Activated T-helper 9 cell treated with anti-CD3 and anti-CD28 coated beads, Interleukin-2, amount 50 U/mL, for 16 hours (primary cell): ENCODE data around the gene LAMA2.

Source experiments
- DNase-seq: peaks from one replicate; pipeline ENCODE4 v3.0.0-alpha.2; 2020; ENCODE audit warnings: low read depth

LAMA2 gene

GRCh38 chr6:129448965-129449364 lies 566.0 kb downstream of the LAMA2 start:
- DNase-seq, result no peak

- no peak for DNase-seq
These were observed 568.2 kb downstream of the LAMA2 start for GRCh38 chr6:129451187-129451586.

GRCh38 chr6:129453073-129453472 lies 570.1 kb downstream of the LAMA2 start:
- no peak for DNase-seq

GRCh38 chr6:129454488-129454887 lies 571.5 kb downstream of the LAMA2 start:
- DNase-seq, result no peak

GRCh38 chr6:129455126-129455769 lies 572.3 kb downstream of the LAMA2 start:
- no peak for DNase-seq

GRCh38 chr6:129460221-129460620 lies 577.3 kb downstream of the LAMA2 start:
- no peak for DNase-seq

- DNase-seq, result no peak
These were observed 586.2 kb downstream of the LAMA2 start for GRCh38 chr6:129469070-129469662.

- DNase-seq, result no peak
These were observed 589.3 kb downstream of the LAMA2 start for GRCh38 chr6:129472239-129472638.

GRCh38 chr6:129473546-129473945 lies 590.6 kb downstream of the LAMA2 start:
- DNase-seq, result no peak

- no peak for DNase-seq
These were observed 592.7 kb downstream of the LAMA2 start for GRCh38 chr6:129475477-129476247.

- DNase-seq, result no peak
These were observed 593.3 kb downstream of the LAMA2 start for GRCh38 chr6:129476248-129476564.

- DNase-seq, result no peak
These were observed 593.9 kb downstream of the LAMA2 start for GRCh38 chr6:129476810-129477209.

- no peak for DNase-seq
These were observed 595.4 kb downstream of the LAMA2 start for GRCh38 chr6:129478379-129478778.

GRCh38 chr6:129481706-129482105 lies 598.8 kb downstream of the LAMA2 start:
- DNase-seq, result no peak

- DNase-seq, result no peak
These were observed 602.8 kb downstream of the LAMA2 start for GRCh38 chr6:129485746-129486145.

- DNase-seq, result no peak
These were observed 603.4 kb downstream of the LAMA2 start for GRCh38 chr6:129486327-129486726.

GRCh38 chr6:129488313-129488712 lies 605.4 kb downstream of the LAMA2 start:
- DNase-seq, result no peak

- DNase-seq, result no peak
These were observed 606.4 kb downstream of the LAMA2 start for GRCh38 chr6:129489215-129489765.

- peak; percentile 48 for DNase-seq
These were observed 607.8 kb downstream of the LAMA2 start for GRCh38 chr6:129490521-129491255.

GRCh38 chr6:129491436-129491835 lies 608.5 kb downstream of the LAMA2 start:
- DNase-seq, result no peak

- DNase-seq, result no peak
These were observed 609.3 kb downstream of the LAMA2 start for GRCh38 chr6:129492260-129492659.

GRCh38 chr6:129493354-129493902 lies 610.5 kb downstream of the LAMA2 start:
- DNase-seq, result no peak
